Measurements from ENCODE around the gene LHFPL6.

- TF ChIP-seq CTCF (IDR thresholded peaks at IDR 0.05) (no peak), POLR2A (IDR thresholded peaks at IDR 0.05) (no peak)
Observed at GRCh38 chr13:39577838-39578491, 25.0 kb downstream of the LHFPL6 start.
